SK-N-SH treated with all-trans-retinoic acid at 6 μM for 48 hours (cell line): ENCODE data around the gene NKX2-3.

Experiments
- ATAC-seq: fragments of 200-7000 bp; cut with Tn5 transposase; 3 replicates; pipeline ENCODE4 v1.9.1; 2020; ENCODE audit warnings: mild to moderate bottlenecking, moderate library complexity
- ARNTL ChIP-seq: fragments of 450-650 bp; formaldehyde crosslinking; IDR thresholded peaks from 2 replicates; pipeline ENCODE4 v1.5.0; 2020; ENCODE audit warnings: low read depth, mild to moderate bottlenecking, moderate library complexity, borderline replicate concordance
- BACH2 ChIP-seq: fragments of 250-450 bp; sonication (Bioruptor Pico); IDR thresholded peaks from 2 replicates; pipeline ENCODE4 v1.9.0; 2021; ENCODE audit warnings: mild to moderate bottlenecking, borderline replicate concordance
- CREB5 ChIP-seq: fragments of 250-450 bp; sonication (Bioruptor Pico); IDR thresholded peaks from 2 replicates; pipeline ENCODE4 v1.5.1; 2020; ENCODE audit warnings: low read depth, mild to moderate bottlenecking, moderate library complexity
- CSRNP3 ChIP-seq: fragments of 250-450 bp; sonication (Bioruptor Pico); IDR thresholded peaks from 2 replicates; pipeline ENCODE4 v1.5.1; 2021; ENCODE audit warnings: mild to moderate bottlenecking, moderate library complexity
- ESRRG ChIP-seq: fragments of 250-450 bp; sonication (Bioruptor Pico); IDR thresholded peaks from 2 replicates; pipeline ENCODE4 v1.6.1; 2021; ENCODE audit warnings: mild to moderate bottlenecking
- GLIS3 ChIP-seq: fragments of 250-450 bp; sonication (Bioruptor Pico); IDR thresholded peaks from 2 replicates; pipeline ENCODE4 v1.5.0; 2020; ENCODE audit warnings: mild to moderate bottlenecking, moderate library complexity
- ISL1 ChIP-seq: fragments of 250-450 bp; sonication (Bioruptor Pico); IDR thresholded peaks from 2 replicates; pipeline ENCODE4 v2.1.2; 2022; ENCODE audit warnings: mild to moderate bottlenecking, moderate library complexity
- OSR1 ChIP-seq: fragments of 250-450 bp; sonication (Bioruptor Pico); IDR thresholded peaks from 2 replicates; pipeline ENCODE4 v1.8.0; 2022; ENCODE audit warnings: moderate library complexity, mild to moderate bottlenecking, inconsistent platforms
- PATZ1 ChIP-seq: fragments of 250-450 bp; sonication (Bioruptor Pico); IDR thresholded peaks from 2 replicates; pipeline ENCODE4 v1.8.0; 2020; ENCODE audit warnings: mild to moderate bottlenecking, moderate library complexity, borderline replicate concordance
- POU6F1 ChIP-seq: fragments of 250-450 bp; sonication (Bioruptor Pico); IDR thresholded peaks from 2 replicates; pipeline ENCODE4 v1.8.0; 2021; ENCODE audit warnings: low read depth, mild to moderate bottlenecking, moderate library complexity, borderline replicate concordance
- RARB ChIP-seq: fragments of 250-450 bp; sonication (Bioruptor Pico); IDR thresholded peaks from 2 replicates; pipeline ENCODE4 v1.8.0; 2021; ENCODE audit warnings: mild to moderate bottlenecking, moderate library complexity
- SNAI2 ChIP-seq: fragments of 250-450 bp; sonication (Bioruptor Pico); IDR thresholded peaks from 2 replicates; pipeline ENCODE4 v1.5.0; 2020; ENCODE audit warnings: mild to moderate bottlenecking, moderate library complexity
- TCF4 ChIP-seq: fragments of 250-450 bp; sonication (Bioruptor Pico); IDR thresholded peaks from 2 replicates; pipeline ENCODE4 v1.8.0; 2021; ENCODE audit warnings: mild to moderate bottlenecking, moderate library complexity, borderline replicate concordance
- TOX ChIP-seq: fragments of 250-450 bp; sonication (Bioruptor Pico); IDR thresholded peaks from 2 replicates; pipeline ENCODE4 v1.8.0; 2021; ENCODE audit warnings: mild to moderate bottlenecking, moderate library complexity, borderline replicate concordance
- TSHZ2 ChIP-seq: fragments of 250-450 bp; sonication (Bioruptor Pico); IDR thresholded peaks from 2 replicates; pipeline ENCODE4 v1.5.0; 2020; ENCODE audit warnings: mild to moderate bottlenecking, moderate library complexity
- ZC3H10 ChIP-seq: fragments of 250-450 bp; sonication (Bioruptor Pico); IDR thresholded peaks from 2 replicates; pipeline ENCODE4 v1.5.1; 2021; ENCODE audit warnings: mild to moderate bottlenecking, moderate library complexity
- ZFP3 ChIP-seq: fragments of 250-450 bp; sonication (Bioruptor Pico); IDR thresholded peaks from 2 replicates; pipeline ENCODE4 v1.5.0; 2020; ENCODE audit warnings: mild to moderate bottlenecking, moderate library complexity
- ZFP30 ChIP-seq: fragments of 450-650 bp; formaldehyde crosslinking; IDR thresholded peaks from 2 replicates; pipeline ENCODE4 v1.5.0; 2022; ENCODE audit warnings: mild to moderate bottlenecking, moderate library complexity
- ZNF565 ChIP-seq: fragments of 450-650 bp; formaldehyde crosslinking; conservative IDR thresholded peaks from 2 replicates; pipeline ENCODE4 v1.5.0; 2020; ENCODE audit warnings: low read depth, mild to moderate bottlenecking, moderate library complexity
- ZNF70 ChIP-seq: fragments of 450-650 bp; formaldehyde crosslinking; IDR thresholded peaks from 2 replicates; pipeline ENCODE4 v1.5.0; 2020; ENCODE audit warnings: mild to moderate bottlenecking, moderate library complexity
- ZNF8 ChIP-seq: fragments of 450-650 bp; formaldehyde crosslinking; IDR thresholded peaks from 2 replicates; pipeline ENCODE4 v1.5.0; 2020; ENCODE audit warnings: mild to moderate bottlenecking, moderate library complexity

The NKX2-3 gene

GRCh38 chr10:99521765-99522469 lies 10.8 kb upstream of the NKX2-3 start:
- no peak; the same call in 2 of the 3 replicates for ATAC-seq
- TF ChIP-seq TCF4 (CRISPR knock-in tag) (no peak), ESRRG (CRISPR knock-in tag) (no peak), TSHZ2 (CRISPR knock-in tag) (no peak), ZFP3 (no peak), ZC3H10 (CRISPR knock-in tag) (no peak), POU6F1 (no peak), CSRNP3 (CRISPR knock-in tag) (no peak), PATZ1 (CRISPR knock-in tag) (no peak), OSR1 (CRISPR knock-in tag) (no peak), CREB5 (no peak), ZFP30 (no peak), ZNF70 (CRISPR knock-in tag) (no peak), GLIS3 (CRISPR knock-in tag) (no peak), BACH2 (CRISPR knock-in tag) (no peak), SNAI2 (no peak), RARB (no peak), ZNF8 (CRISPR knock-in tag) (no peak), ARNTL (CRISPR knock-in tag) (no peak)
- TF ChIP-seq, all 23 proteins: peak for 0

- no peak for ATAC-seq
- TF ChIP-seq TCF4 (CRISPR knock-in tag) (no peak), PATZ1 (CRISPR knock-in tag) (no peak), ZNF565 (no peak), TOX (no peak), ISL1 (CRISPR knock-in tag) (no peak), CREB5 (no peak), ZC3H10 (CRISPR knock-in tag) (no peak), ZNF8 (CRISPR knock-in tag) (no peak), ESRRG (CRISPR knock-in tag) (no peak), CSRNP3 (CRISPR knock-in tag) (no peak), ARNTL (CRISPR knock-in tag) (no peak), OSR1 (CRISPR knock-in tag) (no peak)
These were observed 10.1 kb upstream of the NKX2-3 start for GRCh38 chr10:99522470-99523250.
